Measurements from ENCODE around the gene DAPK1.

Gene DAPK1

GRCh38 chr9:87650611-87651295 is 153.1 kb downstream of the DAPK1 start:
- FAIRE-seq = no peak

- FAIRE-seq = no peak
Observed at GRCh38 chr9:87651431-87651830, 153.8 kb downstream of the DAPK1 start.

- no peak for FAIRE-seq
Observed at GRCh38 chr9:87653941-87654340, 156.3 kb downstream of the DAPK1 start.

GRCh38 chr9:87655731-87656130 is 158.1 kb downstream of the DAPK1 start:
- no peak for FAIRE-seq

GRCh38 chr9:87656485-87656884 is 158.8 kb downstream of the DAPK1 start:
- no peak for FAIRE-seq

- FAIRE-seq = no peak
Observed at GRCh38 chr9:87657190-87657589, 159.5 kb downstream of the DAPK1 start.

- FAIRE-seq = no peak
Observed at GRCh38 chr9:87657893-87658292, 160.2 kb downstream of the DAPK1 start.

GRCh38 chr9:87658511-87658910 is 160.8 kb downstream of the DAPK1 start:
- FAIRE-seq = no peak

- no peak for FAIRE-seq
Observed at GRCh38 chr9:87659534-87660419, 162.1 kb downstream of the DAPK1 start.

GRCh38 chr9:87661241-87661640 is 163.6 kb downstream of the DAPK1 start:
- no peak for FAIRE-seq

- FAIRE-seq = no peak
Observed at GRCh38 chr9:87662808-87663528, 165.3 kb downstream of the DAPK1 start.

- FAIRE-seq = no peak
Observed at GRCh38 chr9:87663556-87663955, 165.9 kb downstream of the DAPK1 start.

- FAIRE-seq = no peak
Observed at GRCh38 chr9:87664153-87665060, 166.7 kb downstream of the DAPK1 start.

- FAIRE-seq = no peak
Observed at GRCh38 chr9:87665505-87665904, 167.8 kb downstream of the DAPK1 start.

- no peak for FAIRE-seq
Observed at GRCh38 chr9:87667164-87667738, 169.6 kb downstream of the DAPK1 start.

- no peak for FAIRE-seq
Observed at GRCh38 chr9:87668222-87668621, 170.6 kb downstream of the DAPK1 start.

- FAIRE-seq = no peak
Observed at GRCh38 chr9:87668722-87669121, 171.1 kb downstream of the DAPK1 start.

GRCh38 chr9:87670572-87671264 is 173.1 kb downstream of the DAPK1 start:
- FAIRE-seq = no peak

- no peak for FAIRE-seq
Observed at GRCh38 chr9:87671478-87671877, 173.8 kb downstream of the DAPK1 start.

GRCh38 chr9:87671925-87672324 is 174.3 kb downstream of the DAPK1 start:
- no peak for FAIRE-seq

- FAIRE-seq = no peak
Observed at GRCh38 chr9:87672586-87672985, 174.9 kb downstream of the DAPK1 start.

Measured in TTC549 (cell line).